Activated T-helper 9 cell treated with anti-CD3 and anti-CD28 coated beads, Interleukin-2, amount 50 U/mL, for 16 hours (primary cell): ENCODE data around the gene KIF26A.
"Not testable (repeated sequence)": the region's sequence is repeated elsewhere in the genome, so short reads cannot be mapped to it uniquely, and the experiment has no call there.

Experiments
- DNase-seq: peaks from one replicate; pipeline ENCODE4 v3.0.0-alpha.2; 2020; ENCODE audit warnings: low read depth

KIF26A gene

GRCh38 chr14:104143521-104144452 lies 5.4 kb downstream of the KIF26A start:
- DNase-seq = no peak

GRCh38 chr14:104144453-104144790 lies 6.0 kb downstream of the KIF26A start:
- DNase-seq = no peak

- no peak for DNase-seq
Observed at GRCh38 chr14:104144911-104145825, 6.8 kb downstream of the KIF26A start.

GRCh38 chr14:104145826-104146601 lies 7.6 kb downstream of the KIF26A start:
- no peak for DNase-seq

GRCh38 chr14:104146651-104147345 lies 8.4 kb downstream of the KIF26A start:
- no peak for DNase-seq

- DNase-seq = no peak
Observed at GRCh38 chr14:104147346-104148125, 9.1 kb downstream of the KIF26A start.

GRCh38 chr14:104148433-104149277 lies 10.3 kb downstream of the KIF26A start:
- DNase-seq = no peak

GRCh38 chr14:104149278-104149595 lies 10.8 kb downstream of the KIF26A start:
- no peak for DNase-seq

- no peak for DNase-seq
Observed at GRCh38 chr14:104149617-104150135, 11.3 kb downstream of the KIF26A start.

GRCh38 chr14:104150136-104151025 lies 12.0 kb downstream of the KIF26A start:
- no peak for DNase-seq

- no peak for DNase-seq
Observed at GRCh38 chr14:104151026-104151381, 12.6 kb downstream of the KIF26A start.

GRCh38 chr14:104151566-104152245 lies 13.3 kb downstream of the KIF26A start:
- DNase-seq = no peak

- no peak for DNase-seq
Observed at GRCh38 chr14:104152246-104152575, 13.8 kb downstream of the KIF26A start.

- DNase-seq = no peak
Observed at GRCh38 chr14:104152686-104153393, 14.5 kb downstream of the KIF26A start.

- not testable (repeated sequence) for DNase-seq
Observed at GRCh38 chr14:104153394-104153755, 15.0 kb downstream of the KIF26A start.

GRCh38 chr14:104154246-104154645 lies 15.9 kb downstream of the KIF26A start:
- DNase-seq = no peak

- no peak for DNase-seq
Observed at GRCh38 chr14:104155513-104155912, 17.1 kb downstream of the KIF26A start.

- no peak for DNase-seq
Observed at GRCh38 chr14:104156142-104156541, 17.8 kb downstream of the KIF26A start.
